Rectal smooth muscle tissue (tissue), 1 donor: ENCODE results near the gene REXO4.
"Not testable (repeated sequence)": the region's sequence is repeated elsewhere in the genome, so short reads cannot be mapped to it uniquely, and the experiment has no call there.

ENCODE experiments used
- H3K27ac ChIP-seq: one replicate; pipeline ENCODE4 v1.7.0; 2013; ENCODE audit warnings: low read depth, low read length, inconsistent platforms
- H3K27me3 ChIP-seq: one replicate; pipeline ENCODE4 v1.7.0; 2013; ENCODE audit warnings: low read length; ENCODE audit not compliant: control insufficient read depth, insufficient read depth
- H3K36me3 ChIP-seq: one replicate; pipeline ENCODE4 v1.7.0; 2013; ENCODE audit warnings: low read length; ENCODE audit not compliant: control insufficient read depth, insufficient read depth
- H3K4me1 ChIP-seq: one replicate; pipeline ENCODE4 v1.7.0; 2013; ENCODE audit warnings: low read length; ENCODE audit not compliant: control insufficient read depth, insufficient read depth
- H3K4me3 ChIP-seq: one replicate; pipeline ENCODE4 v1.7.0; 2013; ENCODE audit warnings: low read length
- H3K9ac ChIP-seq: one replicate; pipeline ENCODE4 v1.7.0; 2013; ENCODE audit warnings: low read length

The REXO4 gene

GRCh38 chr9:133377280-133377679 is 40.5 kb downstream of the REXO4 start:
- H3K27me3 ChIP-seq, H3K4me1 ChIP-seq, H3K27ac ChIP-seq, H3K4me3 ChIP-seq, H3K36me3 ChIP-seq, H3K9ac ChIP-seq: not testable (repeated sequence)

GRCh38 chr9:133375724-133376654 is 41.8 kb downstream of the REXO4 start, which contains the start of the genes STKLD1 and SURF4:
STKLD1 (plus strand) TSS chr9:133376366; CDS start chr9:133376474, 108 bp downstream.
SURF4 (minus strand) TSS chr9:133376060; CDS start chr9:133375969, 91 bp downstream.
- Histone ChIP-seq H3K27ac (peak within 1 kb of the TSS; percentile 90), H3K4me1 (peaks cover 7% of the 10 kb centered on the region), H3K36me3 (peaks cover 3% of the 10 kb centered on the region), H3K4me3 (peak within 1 kb of the TSS; percentile 80), H3K9ac (peak within 1 kb of the TSS; percentile 89), H3K27me3 (no peaks in the 10 kb centered on the region)

- peak overlapping the region; percentile 90 for H3K27ac ChIP-seq
- peak overlapping the region; percentile 80 for H3K4me3 ChIP-seq
- H3K36me3 ChIP-seq, result peaks cover 8% of the 10 kb centered on the region
- peaks cover 7% of the 10 kb centered on the region for H3K4me1 ChIP-seq
- H3K9ac ChIP-seq, result peak overlapping the region; percentile 89
- H3K27me3 ChIP-seq, result no peaks in the 10 kb centered on the region
These were observed 42.6 kb downstream of the REXO4 start for GRCh38 chr9:133375116-133375723.

GRCh38 chr9:133374612-133375115 is 43.1 kb downstream of the REXO4 start:
- Histone ChIP-seq H3K27ac (no peak overlapping the region), H3K9ac (peak overlapping the region; percentile 89), H3K27me3 (no peaks in the 10 kb centered on the region), H3K4me3 (peak overlapping the region; percentile 80), H3K4me1 (peaks cover 7% of the 10 kb centered on the region), H3K36me3 (peaks cover 10% of the 10 kb centered on the region)

- H3K27ac ChIP-seq, result no peak overlapping the region
- no peak overlapping the region for H3K9ac ChIP-seq
- peaks cover 7% of the 10 kb centered on the region for H3K4me1 ChIP-seq
- H3K4me3 ChIP-seq, result no peak overlapping the region
- H3K36me3 ChIP-seq, result peaks cover 12% of the 10 kb centered on the region
- no peaks in the 10 kb centered on the region for H3K27me3 ChIP-seq
These were observed 45.7 kb downstream of the REXO4 start for GRCh38 chr9:133372144-133372543.

- no peak overlapping the region for H3K4me3 ChIP-seq
- H3K4me1 ChIP-seq, result peaks cover 4% of the 10 kb centered on the region
- no peak overlapping the region for H3K27ac ChIP-seq
- peak overlapping the region; percentile 1 for H3K9ac ChIP-seq
- H3K36me3 ChIP-seq, result peaks cover 20% of the 10 kb centered on the region
- no peaks in the 10 kb centered on the region for H3K27me3 ChIP-seq
These were observed 46.5 kb downstream of the REXO4 start for GRCh38 chr9:133371261-133371711.

GRCh38 chr9:133370685-133371084 is 47.1 kb downstream of the REXO4 start:
- peaks cover 4% of the 10 kb centered on the region for H3K4me1 ChIP-seq
- H3K27me3 ChIP-seq, result no peaks in the 10 kb centered on the region
- H3K27ac ChIP-seq, result no peak overlapping the region
- H3K36me3 ChIP-seq, result peaks cover 26% of the 10 kb centered on the region
- no peak overlapping the region for H3K9ac ChIP-seq
- H3K4me3 ChIP-seq, result no peak overlapping the region

- Histone ChIP-seq H3K27ac (no peak overlapping the region), H3K4me3 (no peak overlapping the region), H3K27me3 (no peaks in the 10 kb centered on the region), H3K4me1 (peaks cover 4% of the 10 kb centered on the region), H3K9ac (no peak overlapping the region), H3K36me3 (peaks cover 32% of the 10 kb centered on the region)
These were observed 47.9 kb downstream of the REXO4 start for GRCh38 chr9:133369933-133370332.

GRCh38 chr9:133369422-133369821 is 48.4 kb downstream of the REXO4 start:
- Histone ChIP-seq H3K27ac (no peak overlapping the region), H3K9ac (no peak overlapping the region), H3K27me3 (no peaks in the 10 kb centered on the region), H3K4me1 (no peaks in the 10 kb centered on the region), H3K36me3 (peaks cover 34% of the 10 kb centered on the region), H3K4me3 (no peak overlapping the region)

GRCh38 chr9:133368249-133368881 is 49.4 kb downstream of the REXO4 start:
- peaks cover 39% of the 10 kb centered on the region for H3K36me3 ChIP-seq
- H3K27ac ChIP-seq, result no peak overlapping the region
- H3K27me3 ChIP-seq, result no peaks in the 10 kb centered on the region
- no peaks in the 10 kb centered on the region for H3K4me1 ChIP-seq
- no peak overlapping the region for H3K9ac ChIP-seq
- H3K4me3 ChIP-seq, result no peak overlapping the region

- Histone ChIP-seq H3K4me3 (no peak overlapping the region), H3K27me3 (no peaks in the 10 kb centered on the region), H3K4me1 (no peaks in the 10 kb centered on the region), H3K36me3 (peaks cover 41% of the 10 kb centered on the region), H3K9ac (no peak overlapping the region), H3K27ac (no peak overlapping the region)
These were observed 50.0 kb downstream of the REXO4 start for GRCh38 chr9:133367778-133368177.

- Histone ChIP-seq H3K36me3 (peaks cover 43% of the 10 kb centered on the region), H3K27me3 (no peaks in the 10 kb centered on the region), H3K4me3 (no peak overlapping the region), H3K4me1 (no peaks in the 10 kb centered on the region), H3K9ac (no peak overlapping the region), H3K27ac (no peak overlapping the region)
These were observed 50.6 kb downstream of the REXO4 start for GRCh38 chr9:133367221-133367620.
